Vagina (tissue), 2 donors: ENCODE measurements around the gene VRK3.

Experiments used
- CTCF ChIP-seq, 3 experiments: fragments of 450-650 bp in 2 of 3; fragments of 200-600 bp in 1 of 3; sonication (generic) in 1 of 3; IDR thresholded peaks; one replicate each; pipeline ENCODE4 v1.5.1; 2017 to 2019; ENCODE audit warnings: antibody characterized with exemption in 3 of 3, mild to moderate bottlenecking in 2 of 3, moderate library complexity in 2 of 3
- POLR2A ChIP-seq, 2 donors: fragments of 450-650 bp; IDR thresholded peaks; one replicate each; pipeline ENCODE4 v1.6.1; 2017; ENCODE audit warnings: antibody characterized with exemption in 2 of 2, mild to moderate bottlenecking in 2 of 2, moderate library complexity in 2 of 2
- POLR2AphosphoS5 ChIP-seq, 2 donors: sonication (generic); formaldehyde crosslinking; IDR thresholded peaks; one replicate each; pipeline ENCODE4 v1.9.0; 2017; ENCODE audit warnings: antibody characterized with exemption in 2 of 2, mild to moderate bottlenecking in 2 of 2, low read depth in 1 of 2; ENCODE audit not compliant: insufficient read depth in 1 of 2

GRCh38 chr19:50002386-50002960, 22.7 kb downstream of the VRK3 start:
- TF ChIP-seq CTCF (IDR thresholded peaks at IDR 0.05): no peak
- no peak for TF ChIP-seq POLR2A (IDR thresholded peaks at IDR 0.05)
- no peak for TF ChIP-seq POLR2AphosphoS5 (IDR thresholded peaks at IDR 0.05; ENCODE audit: insufficient read depth in 1 of 2, low read depth in 1 of 2)
